ENCODE measurements around the gene UNC80. TPM values are rescaled to one million over a fixed set of nuclear protein-coding genes. Genes with fewer than 3 reads are reported as not detected.

UNC80 gene
- polyA plus RNA-seq, 1 of the 3 experiments (the other 2 are of a cell fraction) = 0.59 TPM

DNA sequence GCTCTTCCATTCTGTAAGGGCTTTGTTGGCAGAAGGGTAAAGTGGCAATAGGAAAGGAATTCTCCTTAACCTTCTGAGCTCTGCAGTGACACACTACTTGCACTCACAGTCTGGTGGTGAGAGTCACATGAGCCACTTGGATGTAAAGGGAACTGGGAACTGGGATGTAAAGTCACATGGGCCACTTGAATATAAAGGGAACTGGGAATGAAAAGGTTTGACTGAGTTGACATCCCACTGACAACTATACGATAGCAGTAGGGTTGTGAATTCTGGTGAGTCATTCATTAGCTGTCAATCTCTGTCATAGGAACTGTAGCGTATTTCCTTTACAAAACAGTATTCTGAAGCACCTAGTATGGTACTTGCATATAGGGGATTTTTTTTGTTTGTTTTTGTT, 236.3 kb downstream of the UNC80 start:
- Histone ChIP-seq H3K9me3 (no peaks in the 10 kb centered on the region), H3F3A (replicated peaks; ENCODE audit: insufficient read depth) (peaks cover 3% of the 10 kb centered on the region), H3K4me1 (ENCODE audit: control insufficient read depth in 1 of 2, insufficient read depth in 2 of 2, low read depth in 1 of 2, low read length in 1 of 2) (peaks cover 7 to 17% of the 10 kb centered on the region in 2 experiments), H3K4me2 (no peak overlapping the region), H3K36me3 (replicated peaks in 1 of 2; ENCODE audit: control insufficient read depth in 1 of 2, insufficient read depth in 2 of 2, low read length in 1 of 2) (peaks cover 30 to 49% of the 10 kb centered on the region in 2 experiments), H4K20me1 (ENCODE audit: insufficient read depth) (peaks cover 61% of the 10 kb centered on the region), H3K4me3 (ENCODE audit: low read depth in 2 of 2, low read length in 1 of 2) (no peak overlapping the region), H3K27me3 (ENCODE audit: insufficient read depth) (no peaks in the 10 kb centered on the region), H3K79me2 (ENCODE audit: insufficient read depth) (peaks cover 100% of the 10 kb centered on the region), H3K9ac (no peak overlapping the region), H3K27ac (ENCODE audit: low read depth in 2 of 2, low read length in 1 of 2) (no peak overlapping the region), H2AFZ (ENCODE audit: low read depth) (no peak overlapping the region), H3K9me2 (no peaks in the 10 kb centered on the region)
- POLR2A ChIA-PET = interaction anchor here (0.7 kb wide), 1 partner anchor 13 kb away, joined by 3 read pairs; no protein-coding TSS in a partner anchor
- CTCF ChIA-PET = no interaction called here
- WGBS (ENCODE audit: low lambda C conversion rate) = 88% methylated on average over 2 of the region's 2 CpGs
- TF ChIP-seq POLR2AphosphoS5 (IDR thresholded peaks at IDR 0.05; ENCODE audit: low read depth, low read length) (no peak), RXRA (IDR thresholded peaks at IDR 0.05; ENCODE audit: borderline replicate concordance, low read depth) (no peak), TEAD4 (IDR thresholded peaks at IDR 0.05; ENCODE audit: borderline replicate concordance, insufficient read depth) (no peak), GATA2 (CRISPR knock-in tag; IDR thresholded peaks at IDR 0.05) (no peak), FOXJ3 (CRISPR knock-in tag; IDR thresholded peaks at IDR 0.05) (no peak), MXI1 (IDR thresholded peaks at IDR 0.05; ENCODE audit: low read depth, low read length) (no peak), FOSL2 (IDR thresholded peaks at IDR 0.05; ENCODE audit: borderline replicate concordance, low read depth) (no peak), CHD2 (IDR thresholded peaks at IDR 0.05; ENCODE audit: low read length, partially characterized antibody) (no peak), EP300 (IDR thresholded peaks at IDR 0.05; ENCODE audit: borderline replicate concordance in 1 of 2, low read depth in 1 of 2, low read length in 1 of 2) (no peak), RAD21 (IDR thresholded peaks at IDR 0.05; ENCODE audit: low read length) (no peak), RFX5 (IDR thresholded peaks at IDR 0.05; ENCODE audit: low read length) (no peak), YY1 (IDR thresholded peaks at IDR 0.05; ENCODE audit: low read depth) (no peak), GABPA (IDR thresholded peaks at IDR 0.05; ENCODE audit: low read depth) (no peak), SIN3A (IDR thresholded peaks at IDR 0.05; ENCODE audit: borderline replicate concordance, low read depth, low read length) (no peak)
- TF ChIP-seq, protein P1, sequence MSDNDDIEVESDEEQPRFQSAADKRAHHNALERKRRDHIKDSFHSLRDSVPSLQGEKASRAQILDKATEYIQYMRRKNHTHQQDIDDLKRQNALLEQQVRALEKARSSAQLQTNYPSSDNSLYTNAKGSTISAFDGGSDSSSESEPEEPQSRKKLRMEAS (IDR thresholded peaks at IDR 0.05; ENCODE audit: low read depth) = no peak
- no peak for DNase-seq

DNA sequence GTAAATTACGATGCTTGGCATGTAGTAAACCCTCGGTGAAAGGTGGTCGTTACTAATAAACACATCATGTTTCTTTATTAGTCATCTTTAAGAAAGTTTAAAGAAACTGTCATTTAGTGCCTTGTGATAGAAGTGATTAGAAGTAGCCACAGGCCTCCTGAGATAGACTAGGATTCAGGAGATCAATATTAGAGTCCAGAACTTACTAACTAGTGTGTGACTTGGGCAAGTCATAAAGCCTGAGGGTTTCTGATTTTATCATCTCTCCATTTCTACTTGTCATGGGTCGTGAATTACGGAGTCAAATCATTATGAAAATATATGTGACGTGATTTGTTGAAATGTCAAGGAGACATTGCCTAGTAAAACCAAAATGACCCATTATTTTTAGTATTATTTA, 237.5 kb downstream of the UNC80 start:
- WGBS (ENCODE audit: low lambda C conversion rate) = 80% methylated on average over 6 of the region's 6 CpGs
- peaks cover 30 to 44% of the 10 kb centered on the region in 2 experiments for H3K36me3 ChIP-seq (replicated peaks in 1 of 2; ENCODE audit: control insufficient read depth in 1 of 2, insufficient read depth in 2 of 2, low read length in 1 of 2)
- TF ChIP-seq MEF2A (IDR thresholded peaks at IDR 0.05; ENCODE audit: borderline replicate concordance, low read depth) = no peak
- no peak for TF ChIP-seq EZH2phosphoT487 (IDR thresholded peaks at IDR 0.05; ENCODE audit: borderline replicate concordance, low read depth)
- no peak for TF ChIP-seq RCOR1 (IDR thresholded peaks at IDR 0.05; ENCODE audit: low read length)
- TF ChIP-seq GABPA (IDR thresholded peaks at IDR 0.05; ENCODE audit: low read depth) = no peak
- TF ChIP-seq RAD21 (IDR thresholded peaks at IDR 0.05; ENCODE audit: low read length) = no peak
- TF ChIP-seq FOSL2 (IDR thresholded peaks at IDR 0.05; ENCODE audit: borderline replicate concordance, low read depth) = no peak
- no peak for TF ChIP-seq TCF12 (IDR thresholded peaks at IDR 0.05)
- TF ChIP-seq, protein P2, sequence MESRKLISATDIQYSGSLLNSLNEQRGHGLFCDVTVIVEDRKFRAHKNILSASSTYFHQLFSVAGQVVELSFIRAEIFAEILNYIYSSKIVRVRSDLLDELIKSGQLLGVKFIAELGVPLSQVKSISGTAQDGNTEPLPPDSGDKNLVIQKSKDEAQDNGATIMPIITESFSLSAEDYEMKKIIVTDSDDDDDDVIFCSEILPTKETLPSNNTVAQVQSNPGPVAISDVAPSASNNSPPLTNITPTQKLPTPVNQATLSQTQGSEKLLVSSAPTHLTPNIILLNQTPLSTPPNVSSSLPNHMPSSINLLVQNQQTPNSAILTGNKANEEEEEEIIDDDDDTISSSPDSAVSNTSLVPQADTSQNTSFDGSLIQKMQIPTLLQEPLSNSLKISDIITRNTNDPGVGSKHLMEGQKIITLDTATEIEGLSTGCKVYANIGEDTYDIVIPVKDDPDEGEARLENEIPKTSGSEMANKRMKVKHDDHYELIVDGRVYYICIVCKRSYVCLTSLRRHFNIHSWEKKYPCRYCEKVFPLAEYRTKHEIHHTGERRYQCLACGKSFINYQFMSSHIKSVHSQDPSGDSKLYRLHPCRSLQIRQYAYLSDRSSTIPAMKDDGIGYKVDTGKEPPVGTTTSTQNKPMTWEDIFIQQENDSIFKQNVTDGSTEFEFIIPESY (IDR thresholded peaks at IDR 0.05; ENCODE audit: borderline replicate concordance, low read depth) = no peak

More for the DNA sequence above, 237.5 kb downstream of the UNC80 start:
- Histone ChIP-seq H3F3A (replicated peaks; ENCODE audit: insufficient read depth) (peaks cover 3% of the 10 kb centered on the region), H3K9ac (no peak overlapping the region), H3K4me3 (ENCODE audit: low read depth in 2 of 2, low read length in 1 of 2) (no peak overlapping the region), H3K27ac (ENCODE audit: low read depth in 2 of 2, low read length in 1 of 2) (no peak overlapping the region), H3K4me2 (no peak overlapping the region), H3K9me2 (no peaks in the 10 kb centered on the region), H3K4me1 (ENCODE audit: control insufficient read depth in 1 of 2, insufficient read depth in 2 of 2, low read depth in 1 of 2, low read length in 1 of 2) (peaks cover 2 to 8% of the 10 kb centered on the region in 2 experiments), H3K27me3 (ENCODE audit: insufficient read depth) (no peaks in the 10 kb centered on the region), H3K9me3 (no peaks in the 10 kb centered on the region), H3K79me2 (ENCODE audit: insufficient read depth) (peaks cover 100% of the 10 kb centered on the region), H2AFZ (ENCODE audit: low read depth) (no peak overlapping the region), H4K20me1 (ENCODE audit: insufficient read depth) (peaks cover 59% of the 10 kb centered on the region)
- CTCF ChIA-PET = no interaction called here
- DNase-seq = no peak
- POLR2A ChIA-PET = no interaction called here
